Testis (tissue), 3 donors: ENCODE measurements around the gene TOP3B. TPM values are rescaled to one million over a fixed set of nuclear protein-coding genes. Genes with fewer than 3 reads are reported as not detected.

ENCODE experiments used
- DNase-seq: peaks from one replicate; pipeline ENCODE4 v3.0.0-alpha.2; 2019
- H3K27ac ChIP-seq, 2 donors: fragments of 200-600 bp; sonication (generic); one replicate each; pipeline ENCODE4 v1.5.1; 2019
- H3K27me3 ChIP-seq: fragments of 200-600 bp; sonication (generic); one replicate; pipeline ENCODE4 v1.5.1; 2019
- H3K36me3 ChIP-seq: fragments of 200-600 bp; sonication (generic); one replicate; pipeline ENCODE4 v1.5.1; 2017; ENCODE audit warnings: low read depth; ENCODE audit errors: missing control alignments
- H3K4me1 ChIP-seq: fragments of 200-600 bp; sonication (generic); one replicate; pipeline ENCODE4 v1.5.1; 2019
- H3K4me3 ChIP-seq, 2 donors: fragments of 200-600 bp; sonication (generic); one replicate each; pipeline ENCODE4 v1.5.1; 2017 to 2019
- H3K9me3 ChIP-seq: fragments of 200-600 bp; sonication (generic); one replicate; pipeline ENCODE4 v1.5.1; 2017
- POLR2A ChIP-seq: fragments of 450-650 bp; IDR thresholded peaks from one replicate; pipeline ENCODE4 v1.6.1; 2017; ENCODE audit warnings: antibody characterized with exemption, mild to moderate bottlenecking, moderate library complexity
- WGBS, 2 donors: methylation state at CpG; one replicate each; pipeline ENCODE4 v1.1.5; 2018; 5-methylcytosine and 5-hydroxymethylcytosine counted together
- intact Hi-C: fragments of 100-400 bp; cut with DNase I; formaldehyde crosslinking; loops from one replicate; pipeline ENCODE4 v1.15.1; 2023; ENCODE audit warnings: low total_unique reads
- polyA plus RNA-seq: library from polyadenylated mRNA; stranded (reverse); fragments of 350-450 nt; fragmentation: Illumina TruSeq; extraction: RNeasy Lipid Tissue Mini Kit (QIAGEN cat#74804); gene quantifications from one replicate; pipeline ENCODE4 v1.2.3, GENCODE V29; 2014; ENCODE audit warnings: low read depth, low replicate concordance; ENCODE audit not compliant: insufficient read depth
- total RNA-seq, 2 donors: library from RNA; depleted of rRNA; stranded (reverse); fragments of >200 nt; gene quantifications; one replicate each; pipeline ENCODE4 v1.2.3, GENCODE V29; 2016
- TF ChIP-seq, protein P1 (sequence below), 3 experiments: fragments of 450-650 bp in 2 of 3; fragments of 200-600 bp in 1 of 3; sonication (generic) in 1 of 3; IDR thresholded peaks; one replicate each; pipeline ENCODE4 v1.5.1; 2016 to 2019; ENCODE audit warnings: antibody characterized with exemption in 3 of 3, mild to moderate bottlenecking in 2 of 3, moderate library complexity in 1 of 3

TOP3B gene
- total and polyA plus RNA-seq, 3 donors from 2014 or later = 19.1 to 70.5 (median 65.5) TPM

DNA sequence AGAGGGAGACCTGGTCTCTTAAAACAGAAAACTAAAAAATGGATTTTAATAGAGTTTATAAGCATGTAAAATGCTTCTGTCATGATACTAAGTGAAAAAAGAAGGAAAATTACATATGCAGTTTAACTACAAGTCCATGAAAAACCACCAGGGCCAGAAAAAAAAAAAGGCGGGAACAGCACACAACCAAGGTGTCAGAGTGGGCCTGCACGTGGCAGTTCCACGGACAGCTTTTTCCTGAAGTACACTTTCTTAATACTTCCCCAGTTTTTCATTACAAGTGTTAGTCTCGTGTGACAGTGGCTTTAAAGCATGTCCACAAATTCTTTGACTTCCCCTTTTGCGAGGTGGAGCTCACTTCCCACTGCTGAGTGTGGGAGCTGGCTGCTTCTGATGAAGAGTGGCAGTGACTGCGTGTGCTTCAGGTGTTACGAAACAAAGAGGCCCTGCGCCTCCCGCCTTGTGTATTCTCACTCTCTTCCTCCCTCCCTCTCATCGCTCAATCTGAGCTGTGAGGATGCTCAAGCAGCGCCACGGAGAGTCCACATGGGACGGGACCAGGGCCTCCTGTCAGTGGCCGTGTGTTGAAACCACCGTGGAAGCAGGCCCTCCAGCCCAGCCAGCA lies 46.3 kb downstream of the TOP3B start:
- 75 to 91% methylated on average over 14 to 15 of the region's 15 CpGs for WGBS, 2 donors
- DNase-seq = no peak
- Histone ChIP-seq H3K4me3 (no peak overlapping the region), H3K27ac (peak overlapping the region in 1 of 2 donors; percentile 95), H3K4me1 (peaks cover 21% of the 10 kb centered on the region), H3K9me3 (no peaks in the 10 kb centered on the region), H3K36me3 (no peaks in the 10 kb centered on the region), H3K27me3 (no peaks in the 10 kb centered on the region)
- intact Hi-C loops = loop anchor here (10.0 kb wide), 1 partner anchor 161 kb away; no protein-coding TSS in a partner anchor
- TF ChIP-seq POLR2A = no peak
- TF ChIP-seq, protein P1, sequence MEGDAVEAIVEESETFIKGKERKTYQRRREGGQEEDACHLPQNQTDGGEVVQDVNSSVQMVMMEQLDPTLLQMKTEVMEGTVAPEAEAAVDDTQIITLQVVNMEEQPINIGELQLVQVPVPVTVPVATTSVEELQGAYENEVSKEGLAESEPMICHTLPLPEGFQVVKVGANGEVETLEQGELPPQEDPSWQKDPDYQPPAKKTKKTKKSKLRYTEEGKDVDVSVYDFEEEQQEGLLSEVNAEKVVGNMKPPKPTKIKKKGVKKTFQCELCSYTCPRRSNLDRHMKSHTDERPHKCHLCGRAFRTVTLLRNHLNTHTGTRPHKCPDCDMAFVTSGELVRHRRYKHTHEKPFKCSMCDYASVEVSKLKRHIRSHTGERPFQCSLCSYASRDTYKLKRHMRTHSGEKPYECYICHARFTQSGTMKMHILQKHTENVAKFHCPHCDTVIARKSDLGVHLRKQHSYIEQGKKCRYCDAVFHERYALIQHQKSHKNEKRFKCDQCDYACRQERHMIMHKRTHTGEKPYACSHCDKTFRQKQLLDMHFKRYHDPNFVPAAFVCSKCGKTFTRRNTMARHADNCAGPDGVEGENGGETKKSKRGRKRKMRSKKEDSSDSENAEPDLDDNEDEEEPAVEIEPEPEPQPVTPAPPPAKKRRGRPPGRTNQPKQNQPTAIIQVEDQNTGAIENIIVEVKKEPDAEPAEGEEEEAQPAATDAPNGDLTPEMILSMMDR (IDR thresholded peaks at IDR 0.05) = no peak

DNA sequence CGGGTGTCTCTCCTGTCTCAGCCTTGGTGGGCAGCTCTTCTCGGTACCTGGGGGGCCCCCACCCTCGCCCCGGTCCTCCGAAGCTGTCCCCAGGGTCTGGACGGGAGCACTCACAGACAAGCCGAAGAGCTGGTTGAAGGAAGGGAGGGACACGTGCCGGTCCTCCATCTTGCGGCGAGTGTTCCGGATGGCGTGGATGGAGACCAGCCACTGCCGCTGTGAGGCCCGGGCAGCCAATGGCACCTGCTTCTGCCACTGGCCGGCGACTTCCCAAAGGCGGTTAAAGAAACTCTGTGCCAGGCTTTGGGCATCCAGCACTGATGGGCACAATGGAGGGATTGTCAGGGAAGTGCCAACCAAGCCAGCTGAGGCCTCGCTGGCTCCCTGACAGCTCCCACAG lies 48.7 kb downstream of the TOP3B start:
- intact Hi-C loops = loop anchor here (10.0 kb wide), 1 partner anchor 159 kb away; no protein-coding TSS in a partner anchor
- TF ChIP-seq, protein P1 (IDR thresholded peaks at IDR 0.05) = no peak
- TF ChIP-seq POLR2A = no peak

DNA sequence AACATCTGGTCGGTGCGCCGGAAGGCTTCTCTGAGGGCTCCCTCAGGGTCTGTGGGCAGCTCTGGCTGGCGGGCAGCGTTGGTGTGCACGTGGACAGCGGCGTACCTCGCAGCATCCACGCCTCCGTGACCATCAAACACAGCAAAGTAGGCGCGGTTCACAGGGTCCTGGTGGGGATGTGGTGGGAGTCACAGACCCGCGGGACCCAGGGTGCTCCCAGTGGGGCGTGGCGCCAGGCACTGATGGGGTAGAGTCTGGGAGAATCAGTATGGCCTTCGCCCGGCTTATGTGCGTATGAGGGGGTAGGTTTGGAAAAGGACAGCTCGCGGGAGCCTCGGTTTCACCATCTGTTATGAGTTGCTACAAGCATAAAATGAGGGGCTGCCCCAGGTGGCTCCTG lies 49.2 kb downstream of the TOP3B start:
- Histone ChIP-seq H3K27ac (no peak overlapping the region), H3K4me3 (no peak overlapping the region), H3K9me3 (no peaks in the 10 kb centered on the region), H3K27me3 (no peaks in the 10 kb centered on the region), H3K4me1 (peaks cover 15% of the 10 kb centered on the region), H3K36me3 (no peaks in the 10 kb centered on the region)
- no peak for DNase-seq
- WGBS, 2 donors = 87 to 96% methylated on average over 13 to 23 of the region's 23 CpGs
- TF ChIP-seq, protein P1 (IDR thresholded peaks at IDR 0.05) = no peak
- no peak for TF ChIP-seq POLR2A
- intact Hi-C loops = loop anchor here (10.0 kb wide), 1 partner anchor 159 kb away; no protein-coding TSS in a partner anchor

More for the DNA sequence above, 48.7 kb downstream of the TOP3B start:
- 99 to 100% methylated on average over 1 to 19 of the region's 19 CpGs for WGBS, 2 donors
- no peaks in the 10 kb centered on the region for H3K27me3 ChIP-seq
- H3K27ac ChIP-seq = no peak overlapping the region
- no peaks in the 10 kb centered on the region for H3K36me3 ChIP-seq
- H3K4me3 ChIP-seq = no peak overlapping the region
- H3K9me3 ChIP-seq = no peaks in the 10 kb centered on the region
- DNase-seq = no peak
- peaks cover 17% of the 10 kb centered on the region for H3K4me1 ChIP-seq

DNA sequence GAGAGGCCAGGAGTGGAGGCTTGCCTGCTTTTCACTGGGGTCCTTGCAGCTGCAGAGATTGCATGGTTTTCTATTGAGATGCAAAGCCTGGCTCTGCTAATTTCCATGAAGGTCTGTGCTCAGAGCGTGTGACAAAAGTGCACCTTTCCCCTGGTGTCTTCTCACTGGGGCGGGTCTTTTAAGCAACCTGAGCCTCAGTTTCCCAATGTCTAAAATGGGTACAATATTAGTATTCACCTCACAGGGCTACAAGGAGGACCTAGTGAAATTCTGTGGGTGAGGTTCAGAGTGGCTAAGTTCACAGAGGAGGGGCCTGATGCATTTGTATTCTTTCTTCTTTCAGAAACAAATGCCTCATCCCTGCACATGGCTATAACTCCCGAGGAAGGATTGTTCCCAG lies 50.2 kb downstream of the TOP3B start:
- WGBS, 2 donors = 87 to 95% methylated on average over 3 of the region's 3 CpGs
- H3K4me1 ChIP-seq = peaks cover 11% of the 10 kb centered on the region
- H3K27me3 ChIP-seq = no peaks in the 10 kb centered on the region
- no peaks in the 10 kb centered on the region for H3K36me3 ChIP-seq
- H3K27ac ChIP-seq = no peak overlapping the region
- no peak for DNase-seq
- no peak overlapping the region for H3K4me3 ChIP-seq
- H3K9me3 ChIP-seq = no peaks in the 10 kb centered on the region
- intact Hi-C loops = loop anchor here (10.0 kb wide), 1 partner anchor 158 kb away; no protein-coding TSS in a partner anchor
- TF ChIP-seq POLR2A = no peak
- TF ChIP-seq, protein P1 (IDR thresholded peaks at IDR 0.05) = no peak

DNA sequence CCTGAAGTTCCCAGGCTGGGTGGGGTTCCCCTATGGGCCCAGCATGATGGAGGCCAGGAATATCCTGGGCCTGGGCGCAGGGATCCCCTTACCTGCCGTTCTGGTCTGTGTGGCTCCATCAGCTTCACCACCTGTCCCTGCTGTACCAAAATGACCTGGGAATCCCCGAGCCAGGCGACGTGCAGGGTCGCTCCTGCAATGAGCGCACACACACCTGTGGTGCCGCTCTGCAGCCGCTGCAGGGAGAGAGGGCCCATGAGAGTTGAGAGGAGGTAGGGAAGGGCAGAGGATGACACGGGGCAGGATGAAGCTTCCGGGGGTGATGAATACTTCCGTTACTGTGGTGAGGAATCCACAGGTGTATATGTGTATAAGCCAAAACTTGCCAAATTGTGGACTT lies 51.5 kb downstream of the TOP3B start:
- Histone ChIP-seq H3K4me3 (no peak overlapping the region), H3K4me1 (peaks cover 5% of the 10 kb centered on the region), H3K36me3 (no peaks in the 10 kb centered on the region), H3K27ac (no peak overlapping the region), H3K27me3 (no peaks in the 10 kb centered on the region), H3K9me3 (no peaks in the 10 kb centered on the region)
- intact Hi-C loops = loop anchor here (10.0 kb wide), 1 partner anchor 156 kb away; no protein-coding TSS in a partner anchor
- TF ChIP-seq, protein P1 (IDR thresholded peaks at IDR 0.05) = no peak
- TF ChIP-seq POLR2A = no peak
- DNase-seq = no peak
- 91 to 97% methylated on average over 12 of the region's 12 CpGs for WGBS, 2 donors
